Kidney glomerular epithelial cell (primary cell): ENCODE results near the gene HPN.
"Not testable (repeated sequence)": the region's sequence is repeated elsewhere in the genome, so short reads cannot be mapped to it uniquely, and the experiment has no call there.

Experiments
- DNase-seq: peaks from one replicate; lab custom pipeline; 2025; lab: John Stamatoyannopoulos, UW

Gene HPN

DNA sequence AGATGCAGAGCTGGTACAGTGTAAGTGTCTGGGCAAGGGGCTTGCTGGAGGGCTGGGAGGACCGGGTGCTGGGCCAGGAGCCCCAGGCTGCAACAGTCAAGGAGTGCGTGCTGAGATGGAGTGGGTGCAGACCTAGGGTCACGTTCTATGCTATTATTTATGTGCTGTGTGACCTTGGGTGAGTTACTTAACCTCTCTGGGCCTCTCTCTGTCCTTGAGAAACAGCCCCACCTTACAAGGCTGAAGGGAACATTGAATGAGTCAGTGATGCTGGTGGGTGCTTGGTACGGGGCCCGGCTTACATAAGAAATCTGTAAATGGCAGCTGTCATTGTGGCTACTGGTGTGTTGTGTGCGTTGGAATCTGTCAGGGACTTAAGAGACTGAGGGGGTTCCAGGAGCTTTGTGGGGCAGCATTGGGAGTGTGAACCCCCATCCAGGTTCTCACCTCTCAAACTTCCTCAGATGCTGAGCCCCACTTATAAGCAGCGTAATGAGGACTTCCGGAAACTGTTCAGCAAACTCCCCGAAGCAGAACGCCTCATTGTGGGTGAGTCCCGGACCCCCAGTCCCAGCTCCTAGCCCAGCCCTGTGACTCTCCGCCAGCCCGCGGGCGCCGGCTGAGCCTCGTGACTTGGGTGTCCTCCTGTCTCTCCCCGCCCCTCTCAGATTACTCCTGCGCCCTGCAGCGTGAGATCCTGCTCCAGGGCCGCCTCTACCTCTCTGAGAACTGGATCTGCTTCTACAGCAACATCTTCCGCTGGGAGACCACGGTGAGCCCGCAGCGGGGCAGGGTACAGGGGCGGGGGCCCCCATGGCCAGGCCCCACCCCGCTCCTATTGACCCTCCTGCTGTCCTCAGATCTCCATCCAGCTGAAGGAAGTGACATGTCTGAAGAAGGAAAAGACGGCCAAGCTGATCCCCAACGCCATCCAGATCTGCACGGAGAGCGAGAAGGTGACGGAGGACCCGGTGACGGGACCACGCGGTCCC, 31.8 kb upstream of the HPN start:
- no peak for DNase-seq

DNA sequence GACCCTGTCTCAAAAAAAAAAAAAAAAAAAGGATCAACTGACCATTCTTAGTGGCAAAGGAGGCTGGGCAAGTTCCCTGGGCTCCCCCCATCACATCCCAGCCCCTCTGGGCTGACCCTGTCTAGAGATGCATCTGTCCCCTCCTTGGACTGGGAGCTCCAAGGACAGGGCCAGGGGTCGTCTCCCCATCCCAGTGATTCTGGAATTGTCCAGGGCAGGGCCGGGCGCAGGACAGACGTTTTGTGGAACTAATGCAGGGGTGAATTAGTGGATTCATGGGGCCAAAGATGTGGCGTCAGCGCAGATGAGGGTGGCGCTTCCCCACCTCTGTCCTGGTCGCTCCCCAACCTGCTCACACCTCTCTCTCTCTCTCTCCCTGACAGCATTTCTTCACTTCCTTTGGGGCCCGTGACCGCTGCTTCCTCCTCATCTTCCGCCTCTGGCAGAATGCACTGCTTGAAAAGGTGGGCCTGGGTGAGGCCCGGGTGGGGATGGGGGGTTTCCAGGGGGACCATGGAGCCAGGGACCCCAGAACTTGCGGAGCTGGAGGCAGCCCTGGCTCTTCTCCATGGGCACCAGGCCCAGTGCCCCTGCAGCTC, 30.3 kb upstream of the HPN start:
- no peak for DNase-seq

DNA sequence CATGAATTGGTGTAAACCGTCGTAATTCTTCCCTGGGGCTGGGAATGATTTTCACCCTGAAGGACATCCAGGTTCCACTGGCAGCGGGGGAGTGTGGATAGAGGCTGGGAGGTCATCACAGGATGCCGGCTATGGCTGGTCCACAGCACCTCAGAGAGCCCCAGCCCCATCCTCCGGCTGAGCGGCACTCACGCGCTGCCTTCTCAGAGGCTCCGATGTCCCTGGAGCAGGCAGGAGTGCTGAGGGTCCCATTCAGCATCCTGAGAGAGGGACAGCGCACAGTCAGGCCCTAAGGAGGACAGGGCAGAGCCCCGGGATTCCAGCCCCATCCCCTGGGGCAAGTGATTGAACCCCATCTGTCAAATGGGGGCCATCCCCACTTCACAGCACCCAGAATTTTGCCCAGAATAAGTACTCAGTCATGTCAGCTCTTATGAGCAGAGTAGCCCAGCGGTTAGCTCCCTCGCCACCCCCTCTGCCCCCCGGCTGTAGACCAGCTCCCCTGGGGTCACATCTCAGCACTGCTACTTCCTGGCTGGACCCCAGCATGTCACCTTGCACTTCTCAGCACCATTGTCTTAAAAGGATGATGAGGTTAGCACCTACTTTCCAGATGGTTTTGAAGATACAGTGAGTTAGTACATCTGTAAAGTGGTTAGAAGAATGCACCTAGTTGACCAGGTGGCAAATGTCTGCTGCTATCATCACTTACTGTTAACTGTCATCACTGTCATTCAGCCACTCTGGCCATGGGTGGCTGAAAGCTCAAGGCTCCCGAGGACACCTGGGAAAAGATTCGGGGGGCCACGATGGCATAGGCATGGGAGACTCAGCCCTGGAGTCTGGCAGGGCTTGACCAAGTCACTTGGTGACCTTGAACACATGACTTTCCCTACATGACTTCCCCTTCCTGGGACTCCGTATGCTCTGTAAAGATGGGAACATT, 29.5 kb upstream of the HPN start:
- no peak for DNase-seq

DNA sequence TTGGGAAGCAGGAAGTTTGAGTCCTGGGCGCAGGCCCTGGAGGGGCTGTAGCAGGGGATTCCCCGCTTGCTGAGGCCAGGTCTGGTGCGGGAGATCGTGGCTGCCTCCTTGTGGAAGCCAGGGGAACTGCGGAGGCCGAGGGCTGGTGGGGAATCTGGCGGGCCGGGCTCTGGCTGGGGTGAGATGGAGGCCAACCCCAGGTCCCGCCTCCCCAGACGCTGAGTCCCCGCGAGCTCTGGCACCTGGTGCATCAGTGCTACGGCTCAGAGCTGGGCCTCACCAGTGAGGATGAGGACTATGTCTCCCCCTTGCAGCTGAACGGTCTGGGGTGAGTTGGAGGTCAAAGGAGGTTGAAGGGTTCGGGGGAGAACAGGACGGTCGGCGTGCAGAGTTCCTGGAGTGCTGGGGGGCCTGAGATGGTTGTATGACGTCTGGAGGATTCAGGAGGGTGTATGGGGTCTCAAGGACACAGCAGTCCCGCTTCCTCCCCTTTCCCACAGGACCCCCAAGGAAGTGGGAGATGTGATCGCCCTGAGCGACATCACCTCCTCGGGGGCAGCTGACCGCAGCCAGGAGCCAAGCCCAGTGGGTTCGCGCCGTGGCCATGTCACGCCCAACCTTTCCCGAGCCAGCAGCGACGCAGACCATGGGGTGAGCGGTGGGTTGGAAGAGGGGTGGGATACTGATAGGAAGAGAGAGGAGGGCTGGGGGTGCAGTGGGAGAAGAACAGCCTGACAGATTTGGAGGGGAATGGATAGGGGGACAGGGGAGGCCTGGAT, 28.3 kb upstream of the HPN start:
- no peak for DNase-seq

DNA sequence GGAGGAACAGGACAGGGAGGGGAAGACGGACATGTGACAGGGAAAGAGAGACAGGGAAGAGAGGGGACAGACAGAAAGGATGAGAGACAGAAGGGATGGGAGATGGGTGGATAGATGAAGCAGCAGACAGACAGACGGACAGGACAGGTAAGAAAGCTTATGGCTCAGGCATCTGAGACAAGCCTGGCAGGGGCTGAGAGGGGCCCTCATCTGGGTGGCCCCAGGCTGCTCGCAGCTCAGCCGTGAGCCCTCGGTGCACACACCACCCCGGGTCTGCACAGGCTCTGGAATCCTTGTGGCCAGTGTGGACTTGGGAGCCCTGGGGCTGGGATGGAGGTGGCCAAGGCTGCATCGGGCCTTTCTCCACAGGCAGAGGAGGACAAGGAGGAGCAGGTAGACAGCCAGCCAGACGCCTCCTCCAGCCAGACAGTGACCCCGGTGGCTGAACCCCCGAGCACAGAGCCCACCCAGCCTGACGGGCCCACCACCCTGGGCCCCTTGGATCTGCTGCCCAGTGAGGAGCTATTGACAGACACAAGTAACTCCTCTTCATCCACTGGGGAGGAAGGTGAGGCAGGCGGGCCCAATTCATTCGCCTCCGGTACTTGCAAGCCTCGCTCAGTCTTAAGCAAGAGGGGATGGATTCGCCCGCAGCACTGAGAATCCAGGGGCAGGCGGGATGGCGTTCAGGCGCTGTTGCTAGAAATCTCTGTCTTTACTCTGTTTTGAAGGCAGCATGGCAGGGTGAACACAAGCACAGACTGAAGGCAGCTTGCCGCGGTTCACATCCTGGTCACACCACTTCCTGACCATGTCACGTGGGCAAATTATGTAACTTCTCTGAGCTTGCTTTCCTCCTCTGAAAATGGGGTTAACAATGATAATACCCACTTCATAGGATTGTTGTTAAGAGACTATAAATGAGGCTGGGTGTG, 27.4 kb upstream of the HPN start:
- no peak for DNase-seq

DNA sequence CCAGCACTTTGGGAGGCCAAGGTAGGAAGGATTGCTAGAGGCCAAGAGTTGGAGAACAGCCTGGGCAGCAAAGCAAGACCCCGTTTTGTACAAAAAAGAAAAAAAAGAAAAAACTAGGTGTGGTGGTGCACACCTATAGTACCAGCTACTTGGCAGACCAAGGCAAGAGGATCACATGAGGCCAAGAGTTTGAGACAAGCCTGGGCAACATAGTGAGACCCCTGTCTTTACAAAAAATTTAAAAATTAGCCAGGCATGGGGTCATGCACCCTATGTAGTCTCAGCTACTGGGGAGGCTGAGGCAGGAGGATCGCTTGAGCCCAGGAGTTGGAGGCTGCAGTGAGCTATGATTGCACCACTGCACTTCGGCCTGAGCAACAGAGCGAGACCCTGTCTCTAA, 26.7 kb upstream of the HPN start:
- DNase-seq = not testable (repeated sequence)

DNA sequence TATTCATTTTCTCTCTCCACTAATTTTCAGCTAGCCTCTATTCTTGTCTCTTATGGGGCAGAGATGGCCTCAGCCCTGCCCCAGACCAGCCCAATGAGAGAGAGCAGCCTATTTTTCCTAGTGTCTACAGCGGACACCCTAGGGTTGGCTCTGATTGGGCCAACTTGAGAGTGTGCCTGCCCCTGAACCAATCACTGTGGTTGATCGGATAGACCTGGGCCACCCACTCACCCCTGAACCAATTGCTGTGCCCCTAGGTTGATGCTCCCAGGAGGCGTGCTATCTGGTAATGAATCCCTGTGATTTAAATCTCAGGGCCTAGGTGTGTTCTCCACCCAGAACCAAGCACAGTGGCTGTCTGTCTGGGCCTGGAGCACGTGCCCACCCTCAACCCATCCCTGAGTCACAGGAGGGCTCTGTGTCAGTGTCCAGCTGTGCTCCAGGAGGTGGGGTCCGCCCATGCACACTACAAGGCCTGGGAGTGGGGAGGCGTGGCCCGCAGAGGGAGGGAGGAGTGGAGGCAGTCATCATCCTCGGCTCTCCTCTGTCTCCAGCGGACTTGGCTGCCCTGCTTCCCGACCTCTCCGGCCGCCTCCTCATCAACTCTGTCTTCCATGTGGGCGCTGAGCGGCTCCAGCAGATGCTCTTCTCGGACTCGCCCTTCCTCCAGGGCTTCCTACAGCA, 26.1 kb upstream of the HPN start:
- DNase-seq = no peak

DNA sequence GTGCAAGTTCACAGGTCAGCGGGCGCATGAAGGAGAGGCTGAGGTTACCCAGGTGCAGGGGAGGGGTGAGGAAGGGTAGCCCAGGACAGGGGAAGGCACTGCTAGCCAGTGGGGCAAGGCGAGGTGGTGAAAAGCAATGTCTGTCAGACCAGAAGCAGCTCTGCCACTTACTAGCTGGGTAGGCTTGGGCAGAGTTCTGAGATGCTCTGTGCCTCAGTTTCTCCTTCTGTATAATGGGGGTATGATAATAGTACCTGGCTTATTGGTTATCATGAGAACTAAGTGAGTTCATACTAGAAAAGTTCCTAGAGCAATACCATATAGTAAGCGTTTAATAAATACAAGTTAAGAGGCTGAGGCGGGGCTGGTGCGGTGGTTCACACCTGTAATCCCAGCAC, 25.6 kb upstream of the HPN start:
- DNase-seq = no peak

DNA sequence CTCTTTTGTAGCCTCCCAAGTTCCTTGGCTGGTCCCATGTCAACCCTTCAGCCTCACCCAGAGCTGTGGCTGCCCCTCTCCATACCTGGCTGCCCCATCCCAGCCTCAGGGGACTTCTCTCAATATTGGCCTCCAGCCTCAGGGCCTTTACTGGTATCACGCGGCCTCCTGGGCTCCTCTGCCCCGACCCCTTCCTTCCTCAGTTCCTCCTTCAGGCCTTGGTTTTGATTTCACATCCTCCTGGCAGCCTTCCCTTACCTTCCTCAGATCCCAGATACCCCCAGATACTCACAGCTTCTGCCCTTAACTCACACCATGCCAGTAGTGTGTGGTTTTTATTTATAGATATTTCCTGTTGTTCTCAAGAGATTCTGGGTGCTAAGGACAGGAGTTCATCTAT, 24.0 kb upstream of the HPN start:
- DNase-seq = no peak

DNA sequence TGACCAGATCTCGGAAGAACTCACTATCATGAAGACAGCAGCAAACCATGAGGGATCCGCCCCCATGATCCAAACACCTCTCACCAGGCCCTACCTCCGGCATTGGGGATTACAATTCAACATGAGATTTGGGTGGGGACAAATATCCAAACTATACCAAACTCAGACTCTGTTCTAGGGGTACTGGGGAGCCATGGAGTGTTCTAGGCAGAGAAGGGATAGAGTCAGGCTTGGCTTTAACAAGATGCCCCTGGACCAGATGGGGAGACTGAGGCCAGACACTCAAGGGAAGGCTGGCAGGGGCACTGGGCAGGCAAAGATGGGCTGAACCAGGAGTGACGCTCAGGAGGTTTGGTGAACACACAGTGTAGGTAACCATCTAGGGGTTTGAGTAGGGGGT, 23.1 kb upstream of the HPN start:
- DNase-seq = no peak

DNA sequence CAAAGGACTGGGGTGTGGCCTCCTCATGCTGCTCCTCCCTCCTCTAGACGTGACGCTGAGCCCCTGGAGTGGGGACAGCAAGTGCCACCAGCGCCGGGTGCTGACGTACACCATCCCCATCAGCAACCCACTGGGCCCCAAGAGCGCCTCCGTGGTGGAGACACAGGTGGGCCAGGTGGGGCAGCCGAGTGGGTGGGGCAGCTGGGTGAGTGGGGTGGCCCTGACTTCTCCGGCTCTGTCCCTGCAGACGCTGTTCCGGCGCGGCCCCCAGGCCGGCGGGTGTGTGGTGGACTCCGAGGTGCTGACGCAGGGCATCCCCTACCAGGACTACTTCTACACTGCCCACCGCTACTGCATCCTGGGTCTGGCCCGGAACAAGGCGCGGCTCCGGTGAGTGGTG, 22.4 kb upstream of the HPN start:
- DNase-seq = no peak

DNA sequence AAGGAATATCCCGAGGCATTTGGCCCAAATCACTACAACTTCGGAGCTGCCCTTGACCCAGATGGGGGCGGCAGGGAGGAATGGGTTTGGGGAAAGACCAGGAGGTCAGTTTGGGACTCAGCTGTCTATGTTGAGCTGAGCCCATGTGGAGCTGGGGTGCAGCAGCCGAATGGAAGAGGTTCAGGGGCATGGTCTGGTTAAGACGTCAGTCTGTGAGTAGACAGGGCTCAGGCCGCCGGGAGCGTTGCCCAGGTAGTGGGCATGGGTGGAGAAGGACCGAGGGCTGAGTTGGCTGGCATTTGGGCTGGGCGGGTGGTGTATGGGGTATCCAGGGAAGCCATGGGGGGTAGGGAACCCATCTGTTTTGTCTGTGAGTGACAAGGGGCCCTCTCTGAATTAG, 20.5 kb upstream of the HPN start:
- DNase-seq = no peak

DNA sequence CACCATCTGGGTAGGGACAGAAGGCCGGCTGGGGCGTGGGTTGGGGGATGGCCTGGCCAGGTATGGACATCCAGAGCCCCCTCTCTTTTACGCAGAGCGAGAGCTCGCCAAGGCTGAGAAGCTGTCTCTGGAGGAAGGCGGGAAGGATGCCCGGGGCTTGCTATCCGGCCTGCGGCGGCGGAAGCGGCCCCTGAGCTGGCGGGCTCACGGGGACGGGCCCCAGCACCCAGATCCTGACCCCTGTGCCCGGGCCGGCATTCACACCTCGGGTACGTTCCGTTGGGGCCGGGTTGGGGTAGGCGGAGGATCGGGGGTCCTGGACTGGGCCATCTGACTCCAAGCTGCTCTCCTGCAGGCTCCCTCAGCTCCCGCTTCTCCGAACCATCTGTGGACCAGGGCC, 19.9 kb upstream of the HPN start:
- no peak for DNase-seq

DNA sequence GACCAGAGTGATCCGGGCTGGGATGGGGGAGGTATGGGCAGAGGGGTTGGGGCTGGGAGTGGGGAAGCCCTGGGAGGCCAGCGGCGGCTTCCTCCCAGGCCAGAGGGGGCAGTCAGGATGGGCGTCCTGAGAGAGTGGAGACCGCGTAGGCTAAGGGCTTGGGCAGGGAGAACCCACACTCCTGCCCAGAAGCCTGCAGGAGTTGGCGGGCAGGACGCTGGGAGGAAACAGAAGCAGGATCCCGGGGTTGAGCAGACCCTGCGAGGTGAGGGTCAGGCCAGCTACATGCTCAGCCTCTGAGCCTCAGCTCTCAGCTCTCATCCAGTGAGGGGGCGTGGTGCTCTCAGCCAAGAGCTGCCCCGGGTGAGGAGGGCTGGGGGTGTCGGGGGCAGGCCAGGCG, 19.1 kb upstream of the HPN start:
- no peak for DNase-seq

DNA sequence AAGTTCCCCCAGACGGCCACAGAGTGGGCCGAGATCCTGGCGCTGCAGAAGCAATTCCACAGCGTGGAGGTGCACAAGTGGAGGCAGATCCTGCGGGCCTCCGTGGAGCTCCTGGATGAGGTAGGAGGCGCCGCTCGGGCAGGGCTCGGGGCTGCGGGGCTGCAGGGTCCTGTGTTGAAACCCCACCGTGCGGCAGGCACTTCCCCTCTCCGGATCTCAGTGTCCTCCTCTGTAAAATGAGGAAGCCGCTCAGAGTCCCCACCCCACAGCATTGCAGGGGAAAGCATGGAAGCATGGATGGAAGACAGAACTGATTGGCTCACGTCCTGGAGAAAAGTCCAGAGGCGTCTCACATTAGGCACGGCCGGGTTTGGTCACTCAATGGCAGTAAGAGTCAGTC, 18.1 kb upstream of the HPN start:
- no peak for DNase-seq

DNA sequence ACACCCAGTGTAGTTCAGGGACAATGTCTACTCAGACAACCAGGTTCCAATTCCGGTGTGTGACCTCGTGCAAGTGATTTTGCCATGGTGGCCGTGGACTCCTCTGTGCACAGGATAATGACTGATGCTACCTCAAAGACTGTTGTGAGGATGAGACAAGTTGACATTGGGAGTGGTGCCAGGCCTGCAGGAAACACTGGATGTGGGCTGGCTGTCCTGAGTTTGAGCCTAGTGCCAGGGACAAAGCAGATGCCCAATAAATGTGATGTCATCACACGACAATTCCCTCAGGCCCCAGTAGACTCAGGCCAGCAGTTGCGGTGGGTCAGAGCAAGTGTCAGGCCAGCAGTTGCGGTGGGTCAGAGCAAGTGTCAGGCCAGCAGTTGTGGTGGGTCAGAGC, 17.4 kb upstream of the HPN start:
- DNase-seq = no peak

DNA sequence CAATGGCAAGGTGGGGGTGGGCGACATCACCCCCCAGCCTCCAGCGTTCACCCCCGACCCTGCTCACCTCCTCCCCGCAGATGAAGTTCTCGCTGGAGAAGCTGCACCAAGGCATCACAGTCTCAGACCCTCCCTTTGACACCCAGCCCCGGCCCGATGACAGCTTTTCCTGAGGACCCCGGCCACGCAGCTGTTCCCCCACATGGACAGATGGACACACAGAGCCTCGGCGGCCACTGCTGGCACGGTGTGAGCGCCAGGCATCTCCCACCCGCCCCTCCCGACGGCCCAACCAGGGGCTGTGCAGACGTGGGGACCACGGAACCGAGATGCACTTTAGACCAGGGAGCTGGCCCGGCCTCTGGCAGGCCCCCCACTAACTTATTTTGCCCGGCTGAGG, 15.6 kb upstream of the HPN start:
- DNase-seq = no peak

DNA sequence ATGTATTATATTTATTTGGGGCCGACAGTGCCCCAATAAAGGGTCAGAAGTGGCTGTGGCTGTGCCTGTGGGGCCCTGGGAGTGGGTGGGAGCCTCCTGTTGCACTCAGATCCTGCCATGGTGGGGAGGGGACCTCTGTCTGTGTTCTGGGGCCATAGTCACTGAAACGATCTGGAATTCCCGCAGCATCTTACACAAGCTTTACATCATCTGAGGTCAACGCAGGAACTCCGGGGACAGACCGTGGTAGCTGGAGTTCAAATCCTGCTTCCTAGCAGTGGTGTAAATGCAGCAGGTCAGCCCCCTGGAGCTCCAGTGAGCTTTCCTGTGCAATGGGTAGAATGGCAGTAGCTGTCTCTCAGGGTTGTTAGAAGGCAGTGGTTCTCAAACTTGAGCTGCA, 15.1 kb upstream of the HPN start:
- no peak for DNase-seq

DNA sequence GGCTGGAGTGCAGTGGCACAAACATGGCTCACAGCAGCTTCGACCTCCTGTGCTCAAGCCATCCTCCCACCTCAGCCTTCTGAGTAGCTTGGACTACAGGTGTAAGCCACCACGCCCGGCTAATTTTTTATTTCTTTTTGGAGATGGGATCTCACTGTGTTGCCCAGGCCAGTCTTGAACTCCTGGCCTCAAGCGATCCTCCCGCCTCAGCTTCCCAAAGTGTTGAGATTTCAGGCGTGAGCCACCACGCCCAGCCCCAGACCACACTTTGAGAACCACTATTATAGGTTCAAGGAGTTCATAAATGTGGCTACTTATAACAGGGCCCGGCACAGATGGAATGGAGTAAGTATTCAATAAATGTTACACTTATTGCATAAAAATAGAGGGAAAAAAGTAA, 14.5 kb upstream of the HPN start:
- no peak for DNase-seq
